GM23338 (cell line): ENCODE measurements around the gene ASCL5. TPM values are rescaled to one million over a fixed set of nuclear protein-coding genes. Genes with fewer than 3 reads are reported as not detected.

Experiments
- ATAC-seq: fragments of 200-7000 bp; cut with Tn5 transposase; 3 replicates; pipeline ENCODE4 v1.9.1; 2020
- DNase-seq: peaks from one replicate; pipeline ENCODE4 v3.0.0-alpha.2; 2015; ENCODE audit warnings: low spot score
- H2AFZ ChIP-seq: fragments of 200-600 bp; sonication (generic); 2 replicates; pipeline ENCODE4 v1.8.0; 2016; ENCODE audit warnings: antibody characterized with exemption, mild to moderate bottlenecking, moderate library complexity
- H3F3A ChIP-seq: fragments of 200-600 bp; sonication (generic); replicated peaks from 2 replicates; pipeline ENCODE4 v1.8.0; 2017; ENCODE audit warnings: antibody characterized with exemption, mixed run types, low read depth
- H3K27ac ChIP-seq: fragments of 200-600 bp; sonication (generic); 2 replicates; pipeline ENCODE4 v1.6.1; 2016; ENCODE audit warnings: low read depth
- H3K27me3 ChIP-seq: fragments of 200-600 bp; sonication (generic); 2 replicates; pipeline ENCODE4 v1.8.0; 2016; ENCODE audit warnings: mild to moderate bottlenecking, mixed run types, moderate library complexity; ENCODE audit not compliant: insufficient read depth
- H3K36me3 ChIP-seq: fragments of 200-600 bp; sonication (generic); 2 replicates; pipeline ENCODE4 v1.8.0; 2016; ENCODE audit warnings: mild to moderate bottlenecking; ENCODE audit not compliant: insufficient read depth
- H3K4me1 ChIP-seq: fragments of 200-600 bp; sonication (generic); 2 replicates; pipeline ENCODE4 v1.8.0; 2016; ENCODE audit warnings: mild to moderate bottlenecking, moderate library complexity; ENCODE audit not compliant: insufficient read depth
- H3K4me2 ChIP-seq: fragments of 200-600 bp; sonication (generic); 2 replicates; pipeline ENCODE4 v1.7.1; 2017; ENCODE audit warnings: mixed run types
- H3K4me3 ChIP-seq: fragments of 200-600 bp; sonication (generic); 2 replicates; pipeline ENCODE4 v1.6.1; 2016; ENCODE audit warnings: mixed run types
- H3K79me2 ChIP-seq: fragments of 200-600 bp; sonication (generic); replicated peaks from 2 replicates; pipeline ENCODE4 v1.8.0; 2017; ENCODE audit warnings: mild to moderate bottlenecking; ENCODE audit not compliant: insufficient read depth
- H3K9me2 ChIP-seq: fragments of 200-600 bp; sonication (generic); 2 replicates; pipeline ENCODE4 v1.8.0; 2017; ENCODE audit not compliant: insufficient read depth
- H4K20me1 ChIP-seq: fragments of 200-600 bp; sonication (generic); replicated peaks from 2 replicates; pipeline ENCODE4 v1.8.0; 2017; ENCODE audit warnings: mild to moderate bottlenecking; ENCODE audit not compliant: insufficient read depth
- H3K27ac Mint-ChIP-seq: 2 replicates; pipeline ENCODE4 v1.8.0; 2020; ENCODE audit warnings: inconsistent platforms, mild to moderate bottlenecking, moderate library complexity, mixed read lengths
- H3K27me3 Mint-ChIP-seq: 3 replicates; pipeline ENCODE4 v1.8.0; 2022; ENCODE audit warnings: low read depth, mild to moderate bottlenecking, moderate library complexity, mixed read lengths, inconsistent platforms; ENCODE audit not compliant: insufficient read depth, poor library complexity
- H3K36me3 Mint-ChIP-seq: 3 replicates; pipeline ENCODE4 v1.8.0; 2021; ENCODE audit warnings: low read depth, mild to moderate bottlenecking, inconsistent platforms, moderate library complexity, mixed read lengths
- H3K4me1 Mint-ChIP-seq: 3 replicates; pipeline ENCODE4 v1.8.0; 2020; ENCODE audit warnings: mild to moderate bottlenecking, inconsistent platforms, mixed read lengths
- H3K4me3 Mint-ChIP-seq: 3 replicates; pipeline ENCODE4 v1.8.0; 2021; ENCODE audit warnings: moderate library complexity, mild to moderate bottlenecking, inconsistent platforms, mixed read lengths
- H3K9me3 Mint-ChIP-seq: 3 replicates; pipeline ENCODE4 v1.8.0; 2020; ENCODE audit warnings: moderate library complexity, mild to moderate bottlenecking, inconsistent platforms, mixed read lengths
- CREB1 ChIP-seq: fragments of 250-450 bp; sonication (Bioruptor Pico); IDR thresholded peaks from 2 replicates; pipeline ENCODE4 v1.5.0; 2020; ENCODE audit warnings: low read depth, mild to moderate bottlenecking, moderate library complexity
- EZH2 ChIP-seq: fragments of 200-600 bp; sonication (generic); IDR thresholded peaks from one replicate; pipeline ENCODE4 v1.8.0; 2017; ENCODE audit warnings: antibody characterized with exemption, mild to moderate bottlenecking, low read depth; ENCODE audit not compliant: unreplicated experiment
- EZH2phosphoT487 ChIP-seq: fragments of 200-600 bp; sonication (generic); IDR thresholded peaks from one replicate; pipeline ENCODE4 v1.8.1; 2018; ENCODE audit warnings: antibody characterized with exemption; ENCODE audit not compliant: unreplicated experiment
- JUNB ChIP-seq: IDR thresholded peaks from one replicate; pipeline ENCODE4 v1.6.1; 2016; ENCODE audit warnings: antibody characterized with exemption; ENCODE audit not compliant: unreplicated experiment
- NANOG ChIP-seq: IDR thresholded peaks from 2 replicates; pipeline ENCODE4 v1.6.1; 2016; ENCODE audit warnings: antibody characterized with exemption, borderline replicate concordance
- POLR2AphosphoS5 ChIP-seq: IDR thresholded peaks from 2 replicates; pipeline ENCODE4 v1.6.1; 2016; ENCODE audit warnings: antibody characterized with exemption, low read depth
- STAT1 ChIP-seq: IDR thresholded peaks from one replicate; pipeline ENCODE4 v1.6.1; 2016; ENCODE audit warnings: antibody characterized with exemption; ENCODE audit not compliant: unreplicated experiment
- ZNF114 ChIP-seq: fragments of 250-450 bp; sonication (Bioruptor Pico); IDR thresholded peaks from 2 replicates; pipeline ENCODE4 v1.5.0; 2020; ENCODE audit warnings: mild to moderate bottlenecking, moderate library complexity
- ZNF331 ChIP-seq: fragments of 250-450 bp; sonication (Bioruptor Pico); IDR thresholded peaks from 2 replicates; pipeline ENCODE4 v1.5.0; 2020; ENCODE audit warnings: low read depth, mild to moderate bottlenecking, moderate library complexity
- polyA plus RNA-seq: library from polyadenylated mRNA; unstranded; fragments of >200 nt; fragmentation: Nextera tagmentation; extraction: Ambion mirVana; gene quantifications from 2 replicates; pipeline ENCODE4 v1.2.1, GENCODE V29; 2016
- total RNA-seq: library from RNA; depleted of rRNA; stranded (reverse); fragments of >200 nt; shearing (Covaris generic); gene quantifications from 2 replicates; pipeline ENCODE4 v1.2.3, GENCODE V29; 2014
- TF ChIP-seq, protein P1 (sequence below): IDR thresholded peaks from one replicate; pipeline ENCODE4 v1.6.1; 2018; ENCODE audit warnings: antibody characterized with exemption; ENCODE audit not compliant: unreplicated experiment
- TF ChIP-seq, protein P2 (sequence below), 2 experiments: fragments of 200-600 bp in 1 of 2; sonication (generic) in 1 of 2; conservative IDR thresholded peaks; 2 replicates each; pipeline versions ENCODE4 v1.5.1 to v1.6.1; 2016 to 2017; ENCODE audit warnings: antibody characterized with exemption in 2 of 2, low read depth in 2 of 2, mild to moderate bottlenecking in 2 of 2, moderate library complexity in 1 of 2
- TF ChIP-seq, protein P3 (sequence below): fragments of 250-450 bp; sonication (Bioruptor Pico); IDR thresholded peaks from 2 replicates; pipeline ENCODE4 v1.5.0; 2020; ENCODE audit warnings: mild to moderate bottlenecking, moderate library complexity
- TF ChIP-seq, protein P4 (sequence below): IDR thresholded peaks from 2 replicates; pipeline ENCODE4 v1.6.1; 2016; ENCODE audit warnings: antibody characterized with exemption

The ASCL5 gene
- total and polyA plus RNA-seq, 2 experiments from 2014 or later = not detected

GRCh38 chr1:201125800-201126199 is 1.2 kb downstream of the ASCL5 start:
- Mint-ChIP-seq H3K27ac (no peak overlapping the region), H3K4me1 (peaks cover 11% of the 10 kb centered on the region), H3K4me3 (no peak overlapping the region), H3K36me3 (no peaks in the 10 kb centered on the region; the same call in 2 of the 3 replicates), H3K27me3 (peaks cover 15% of the 10 kb centered on the region), H3K9me3 (no peaks in the 10 kb centered on the region; the same call in 2 of the 3 replicates)
- H3K36me3 ChIP-seq = no peaks in the 10 kb centered on the region
- ATAC-seq (no peak), DNase-seq (no peak)
- no peaks in the 10 kb centered on the region for H3K27me3 ChIP-seq
- TF ChIP-seq JUNB = no peak
- TF ChIP-seq ZNF114 (CRISPR knock-in tag) = no peak
- TF ChIP-seq, protein P1, sequence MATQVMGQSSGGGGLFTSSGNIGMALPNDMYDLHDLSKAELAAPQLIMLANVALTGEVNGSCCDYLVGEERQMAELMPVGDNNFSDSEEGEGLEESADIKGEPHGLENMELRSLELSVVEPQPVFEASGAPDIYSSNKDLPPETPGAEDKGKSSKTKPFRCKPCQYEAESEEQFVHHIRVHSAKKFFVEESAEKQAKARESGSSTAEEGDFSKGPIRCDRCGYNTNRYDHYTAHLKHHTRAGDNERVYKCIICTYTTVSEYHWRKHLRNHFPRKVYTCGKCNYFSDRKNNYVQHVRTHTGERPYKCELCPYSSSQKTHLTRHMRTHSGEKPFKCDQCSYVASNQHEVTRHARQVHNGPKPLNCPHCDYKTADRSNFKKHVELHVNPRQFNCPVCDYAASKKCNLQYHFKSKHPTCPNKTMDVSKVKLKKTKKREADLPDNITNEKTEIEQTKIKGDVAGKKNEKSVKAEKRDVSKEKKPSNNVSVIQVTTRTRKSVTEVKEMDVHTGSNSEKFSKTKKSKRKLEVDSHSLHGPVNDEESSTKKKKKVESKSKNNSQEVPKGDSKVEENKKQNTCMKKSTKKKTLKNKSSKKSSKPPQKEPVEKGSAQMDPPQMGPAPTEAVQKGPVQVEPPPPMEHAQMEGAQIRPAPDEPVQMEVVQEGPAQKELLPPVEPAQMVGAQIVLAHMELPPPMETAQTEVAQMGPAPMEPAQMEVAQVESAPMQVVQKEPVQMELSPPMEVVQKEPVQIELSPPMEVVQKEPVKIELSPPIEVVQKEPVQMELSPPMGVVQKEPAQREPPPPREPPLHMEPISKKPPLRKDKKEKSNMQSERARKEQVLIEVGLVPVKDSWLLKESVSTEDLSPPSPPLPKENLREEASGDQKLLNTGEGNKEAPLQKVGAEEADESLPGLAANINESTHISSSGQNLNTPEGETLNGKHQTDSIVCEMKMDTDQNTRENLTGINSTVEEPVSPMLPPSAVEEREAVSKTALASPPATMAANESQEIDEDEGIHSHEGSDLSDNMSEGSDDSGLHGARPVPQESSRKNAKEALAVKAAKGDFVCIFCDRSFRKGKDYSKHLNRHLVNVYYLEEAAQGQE = no peak
- TF ChIP-seq, protein P2, sequence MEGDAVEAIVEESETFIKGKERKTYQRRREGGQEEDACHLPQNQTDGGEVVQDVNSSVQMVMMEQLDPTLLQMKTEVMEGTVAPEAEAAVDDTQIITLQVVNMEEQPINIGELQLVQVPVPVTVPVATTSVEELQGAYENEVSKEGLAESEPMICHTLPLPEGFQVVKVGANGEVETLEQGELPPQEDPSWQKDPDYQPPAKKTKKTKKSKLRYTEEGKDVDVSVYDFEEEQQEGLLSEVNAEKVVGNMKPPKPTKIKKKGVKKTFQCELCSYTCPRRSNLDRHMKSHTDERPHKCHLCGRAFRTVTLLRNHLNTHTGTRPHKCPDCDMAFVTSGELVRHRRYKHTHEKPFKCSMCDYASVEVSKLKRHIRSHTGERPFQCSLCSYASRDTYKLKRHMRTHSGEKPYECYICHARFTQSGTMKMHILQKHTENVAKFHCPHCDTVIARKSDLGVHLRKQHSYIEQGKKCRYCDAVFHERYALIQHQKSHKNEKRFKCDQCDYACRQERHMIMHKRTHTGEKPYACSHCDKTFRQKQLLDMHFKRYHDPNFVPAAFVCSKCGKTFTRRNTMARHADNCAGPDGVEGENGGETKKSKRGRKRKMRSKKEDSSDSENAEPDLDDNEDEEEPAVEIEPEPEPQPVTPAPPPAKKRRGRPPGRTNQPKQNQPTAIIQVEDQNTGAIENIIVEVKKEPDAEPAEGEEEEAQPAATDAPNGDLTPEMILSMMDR (conservative IDR thresholded peaks at IDR 0.05; ENCODE audit: low read depth in 2 of 2) = no peak
- no peak for TF ChIP-seq CREB1 (CRISPR knock-in tag)
- TF ChIP-seq, protein P3, sequence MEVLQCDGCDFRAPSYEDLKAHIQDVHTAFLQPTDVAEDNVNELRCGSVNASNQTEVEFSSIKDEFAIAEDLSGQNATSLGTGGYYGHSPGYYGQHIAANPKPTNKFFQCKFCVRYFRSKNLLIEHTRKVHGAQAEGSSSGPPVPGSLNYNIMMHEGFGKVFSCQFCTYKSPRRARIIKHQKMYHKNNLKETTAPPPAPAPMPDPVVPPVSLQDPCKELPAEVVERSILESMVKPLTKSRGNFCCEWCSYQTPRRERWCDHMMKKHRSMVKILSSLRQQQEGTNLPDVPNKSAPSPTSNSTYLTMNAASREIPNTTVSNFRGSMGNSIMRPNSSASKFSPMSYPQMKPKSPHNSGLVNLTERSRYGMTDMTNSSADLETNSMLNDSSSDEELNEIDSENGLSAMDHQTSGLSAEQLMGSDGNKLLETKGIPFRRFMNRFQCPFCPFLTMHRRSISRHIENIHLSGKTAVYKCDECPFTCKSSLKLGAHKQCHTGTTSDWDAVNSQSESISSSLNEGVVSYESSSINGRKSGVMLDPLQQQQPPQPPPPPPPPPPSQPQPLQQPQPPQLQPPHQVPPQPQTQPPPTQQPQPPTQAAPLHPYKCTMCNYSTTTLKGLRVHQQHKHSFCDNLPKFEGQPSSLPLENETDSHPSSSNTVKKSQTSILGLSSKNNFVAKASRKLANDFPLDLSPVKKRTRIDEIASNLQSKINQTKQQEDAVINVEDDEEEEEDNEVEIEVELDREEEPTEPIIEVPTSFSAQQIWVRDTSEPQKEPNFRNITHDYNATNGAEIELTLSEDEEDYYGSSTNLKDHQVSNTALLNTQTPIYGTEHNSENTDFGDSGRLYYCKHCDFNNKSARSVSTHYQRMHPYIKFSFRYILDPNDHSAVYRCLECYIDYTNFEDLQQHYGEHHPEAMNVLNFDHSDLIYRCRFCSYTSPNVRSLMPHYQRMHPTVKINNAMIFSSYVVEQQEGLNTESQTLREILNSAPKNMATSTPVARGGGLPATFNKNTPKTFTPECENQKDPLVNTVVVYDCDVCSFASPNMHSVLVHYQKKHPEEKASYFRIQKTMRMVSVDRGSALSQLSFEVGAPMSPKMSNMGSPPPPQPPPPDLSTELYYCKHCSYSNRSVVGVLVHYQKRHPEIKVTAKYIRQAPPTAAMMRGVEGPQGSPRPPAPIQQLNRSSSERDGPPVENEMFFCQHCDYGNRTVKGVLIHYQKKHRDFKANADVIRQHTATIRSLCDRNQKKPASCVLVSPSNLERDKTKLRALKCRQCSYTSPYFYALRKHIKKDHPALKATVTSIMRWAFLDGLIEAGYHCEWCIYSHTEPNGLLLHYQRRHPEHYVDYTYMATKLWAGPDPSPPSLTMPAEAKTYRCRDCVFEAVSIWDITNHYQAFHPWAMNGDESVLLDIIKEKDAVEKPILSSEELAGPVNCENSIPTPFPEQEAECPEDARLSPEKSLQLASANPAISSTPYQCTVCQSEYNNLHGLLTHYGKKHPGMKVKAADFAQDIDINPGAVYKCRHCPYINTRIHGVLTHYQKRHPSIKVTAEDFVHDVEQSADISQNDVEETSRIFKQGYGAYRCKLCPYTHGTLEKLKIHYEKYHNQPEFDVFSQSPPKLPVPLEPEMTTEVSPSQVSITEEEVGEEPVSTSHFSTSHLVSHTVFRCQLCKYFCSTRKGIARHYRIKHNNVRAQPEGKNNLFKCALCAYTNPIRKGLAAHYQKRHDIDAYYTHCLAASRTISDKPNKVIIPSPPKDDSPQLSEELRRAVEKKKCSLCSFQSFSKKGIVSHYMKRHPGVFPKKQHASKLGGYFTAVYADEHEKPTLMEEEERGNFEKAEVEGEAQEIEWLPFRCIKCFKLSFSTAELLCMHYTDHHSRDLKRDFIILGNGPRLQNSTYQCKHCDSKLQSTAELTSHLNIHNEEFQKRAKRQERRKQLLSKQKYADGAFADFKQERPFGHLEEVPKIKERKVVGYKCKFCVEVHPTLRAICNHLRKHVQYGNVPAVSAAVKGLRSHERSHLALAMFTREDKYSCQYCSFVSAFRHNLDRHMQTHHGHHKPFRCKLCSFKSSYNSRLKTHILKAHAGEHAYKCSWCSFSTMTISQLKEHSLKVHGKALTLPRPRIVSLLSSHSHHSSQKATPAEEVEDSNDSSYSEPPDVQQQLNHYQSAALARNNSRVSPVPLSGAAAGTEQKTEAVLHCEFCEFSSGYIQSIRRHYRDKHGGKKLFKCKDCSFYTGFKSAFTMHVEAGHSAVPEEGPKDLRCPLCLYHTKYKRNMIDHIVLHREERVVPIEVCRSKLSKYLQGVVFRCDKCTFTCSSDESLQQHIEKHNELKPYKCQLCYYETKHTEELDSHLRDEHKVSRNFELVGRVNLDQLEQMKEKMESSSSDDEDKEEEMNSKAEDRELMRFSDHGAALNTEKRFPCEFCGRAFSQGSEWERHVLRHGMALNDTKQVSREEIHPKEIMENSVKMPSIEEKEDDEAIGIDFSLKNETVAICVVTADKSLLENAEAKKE = no peak
- TF ChIP-seq STAT1 = no peak
- TF ChIP-seq NANOG = no peak
- TF ChIP-seq, protein P4, sequence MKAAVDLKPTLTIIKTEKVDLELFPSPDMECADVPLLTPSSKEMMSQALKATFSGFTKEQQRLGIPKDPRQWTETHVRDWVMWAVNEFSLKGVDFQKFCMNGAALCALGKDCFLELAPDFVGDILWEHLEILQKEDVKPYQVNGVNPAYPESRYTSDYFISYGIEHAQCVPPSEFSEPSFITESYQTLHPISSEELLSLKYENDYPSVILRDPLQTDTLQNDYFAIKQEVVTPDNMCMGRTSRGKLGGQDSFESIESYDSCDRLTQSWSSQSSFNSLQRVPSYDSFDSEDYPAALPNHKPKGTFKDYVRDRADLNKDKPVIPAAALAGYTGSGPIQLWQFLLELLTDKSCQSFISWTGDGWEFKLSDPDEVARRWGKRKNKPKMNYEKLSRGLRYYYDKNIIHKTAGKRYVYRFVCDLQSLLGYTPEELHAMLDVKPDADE = no peak
- no peak for TF ChIP-seq POLR2AphosphoS5
- no peak for TF ChIP-seq EZH2phosphoT487
- TF ChIP-seq EZH2 = no peak
- no peak for TF ChIP-seq ZNF331 (CRISPR knock-in tag)
- no peak overlapping the region for H3K4me3 ChIP-seq
- H3K9me2 ChIP-seq = no peaks in the 10 kb centered on the region
- no peaks in the 10 kb centered on the region for H4K20me1 ChIP-seq
- H3K27ac ChIP-seq = no peak overlapping the region
- H3K4me2 ChIP-seq = no peak overlapping the region
- no peaks in the 10 kb centered on the region for H3F3A ChIP-seq
- no peaks in the 10 kb centered on the region for H3K79me2 ChIP-seq
- peaks cover 8% of the 10 kb centered on the region; the same call in 1 of the 2 replicates for H3K4me1 ChIP-seq
- no peak overlapping the region for H2AFZ ChIP-seq
